ENCODE data around the gene GRIN1.

DNA sequence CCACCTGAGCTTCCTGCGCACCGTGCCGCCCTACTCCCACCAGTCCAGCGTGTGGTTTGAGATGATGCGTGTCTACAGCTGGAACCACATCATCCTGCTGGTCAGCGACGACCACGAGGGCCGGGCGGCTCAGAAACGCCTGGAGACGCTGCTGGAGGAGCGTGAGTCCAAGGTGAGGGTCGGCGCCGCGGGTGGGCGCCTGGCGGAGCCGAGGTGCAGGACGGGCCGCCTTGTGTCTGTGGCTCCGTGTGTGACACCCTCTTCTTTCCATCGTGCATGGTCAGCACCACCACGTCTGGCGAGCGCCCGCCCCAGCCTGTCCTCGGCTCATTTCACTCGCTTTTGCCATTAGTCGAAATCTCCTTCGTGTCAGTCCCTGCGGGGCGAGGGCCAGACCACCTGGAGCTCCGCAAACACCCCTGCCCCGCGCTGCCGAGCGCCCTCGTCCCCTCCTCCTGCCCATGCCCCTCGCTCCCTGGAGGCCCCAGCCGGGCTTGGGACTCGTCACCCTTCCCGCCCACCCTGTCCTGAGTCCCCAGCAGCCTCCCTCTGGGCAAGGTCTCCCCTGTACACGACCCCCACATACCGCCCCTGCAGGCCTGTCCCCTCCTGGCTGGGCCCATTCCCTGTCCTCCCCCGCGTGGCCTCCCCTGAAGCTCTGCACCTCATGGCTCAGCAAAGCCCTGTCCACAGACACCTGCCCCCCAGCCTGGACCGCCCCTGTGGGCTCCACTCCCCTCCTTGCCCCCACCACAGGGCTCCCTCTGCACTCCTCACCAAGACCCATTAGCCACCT, 7.0 kb downstream of the GRIN1 start:
- TF ChIP-seq, protein P1, sequence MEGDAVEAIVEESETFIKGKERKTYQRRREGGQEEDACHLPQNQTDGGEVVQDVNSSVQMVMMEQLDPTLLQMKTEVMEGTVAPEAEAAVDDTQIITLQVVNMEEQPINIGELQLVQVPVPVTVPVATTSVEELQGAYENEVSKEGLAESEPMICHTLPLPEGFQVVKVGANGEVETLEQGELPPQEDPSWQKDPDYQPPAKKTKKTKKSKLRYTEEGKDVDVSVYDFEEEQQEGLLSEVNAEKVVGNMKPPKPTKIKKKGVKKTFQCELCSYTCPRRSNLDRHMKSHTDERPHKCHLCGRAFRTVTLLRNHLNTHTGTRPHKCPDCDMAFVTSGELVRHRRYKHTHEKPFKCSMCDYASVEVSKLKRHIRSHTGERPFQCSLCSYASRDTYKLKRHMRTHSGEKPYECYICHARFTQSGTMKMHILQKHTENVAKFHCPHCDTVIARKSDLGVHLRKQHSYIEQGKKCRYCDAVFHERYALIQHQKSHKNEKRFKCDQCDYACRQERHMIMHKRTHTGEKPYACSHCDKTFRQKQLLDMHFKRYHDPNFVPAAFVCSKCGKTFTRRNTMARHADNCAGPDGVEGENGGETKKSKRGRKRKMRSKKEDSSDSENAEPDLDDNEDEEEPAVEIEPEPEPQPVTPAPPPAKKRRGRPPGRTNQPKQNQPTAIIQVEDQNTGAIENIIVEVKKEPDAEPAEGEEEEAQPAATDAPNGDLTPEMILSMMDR (IDR thresholded peaks at IDR 0.05; ENCODE audit: poor library complexity) = no peak
- no peak for TF ChIP-seq EZH2 (IDR thresholded peaks at IDR 0.05; ENCODE audit: borderline replicate concordance)
- no peak for TF ChIP-seq EZH2phosphoT487 (IDR thresholded peaks at IDR 0.05; ENCODE audit: low read depth, severe bottlenecking, unreplicated experiment)

All from hepatocyte (in vitro differentiated cells).